Measurements from ENCODE around the gene PCSK9. TPM values are rescaled to one million over a fixed set of nuclear protein-coding genes. Genes with fewer than 3 reads are reported as not detected.
A peak's percentile ranks its signal among the peaks of the same experiment; 100 is the strongest.

Gene PCSK9
- total and polyA plus RNA-seq, 4 donors = 0.13 to 0.42 (median 0.38) TPM; not detected in 1

DNA sequence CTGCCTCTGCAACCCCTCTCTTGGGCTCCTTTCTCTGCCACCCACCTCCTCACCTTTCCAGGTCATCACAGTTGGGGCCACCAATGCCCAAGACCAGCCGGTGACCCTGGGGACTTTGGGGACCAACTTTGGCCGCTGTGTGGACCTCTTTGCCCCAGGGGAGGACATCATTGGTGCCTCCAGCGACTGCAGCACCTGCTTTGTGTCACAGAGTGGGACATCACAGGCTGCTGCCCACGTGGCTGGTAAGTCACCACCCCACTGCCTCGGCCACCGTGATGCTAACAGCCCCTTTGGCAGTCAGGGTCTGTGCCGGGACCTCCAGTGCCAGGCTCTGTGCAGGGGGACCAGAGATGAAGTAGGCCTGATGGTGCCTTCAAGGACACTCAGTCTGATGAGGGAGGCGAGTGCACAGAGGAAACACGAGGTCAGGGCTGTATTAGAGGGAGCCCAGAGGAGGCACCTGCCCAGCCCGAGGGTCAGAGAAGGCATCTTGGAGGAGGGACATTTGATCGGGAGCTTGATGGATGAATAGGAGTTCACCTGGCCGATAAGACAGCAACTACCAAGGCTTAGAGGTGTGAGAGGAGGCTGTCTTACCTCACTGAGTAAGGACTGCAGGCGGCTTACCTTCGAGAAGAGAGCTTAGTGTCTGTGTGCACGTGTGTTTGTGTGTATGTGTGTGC is 18.1 kb downstream of the PCSK9 start:
- DNase-seq (peak in 1 of 2 donors; percentile 70), ATAC-seq (ENCODE audit: low FRiP score) (no peak)
- no peaks in the 10 kb centered on the region for H3K4me1 ChIP-seq (ENCODE audit: control insufficient read depth in 1 of 2, insufficient read depth in 2 of 2, low read length in 2 of 2)
- no peak overlapping the region for H3K4me3 ChIP-seq (ENCODE audit: low read length in 2 of 2)
- H3K27ac ChIP-seq (ENCODE audit: low read depth in 1 of 2, low read length in 2 of 2) = no peak overlapping the region
- intact Hi-C loops (cut with DNase I) = no loop called here
- 95 to 97% methylated on average over 15 of the region's 15 CpGs for WGBS, 2 donors
- H3K36me3 ChIP-seq (ENCODE audit: control insufficient read depth in 1 of 2, insufficient read depth in 2 of 2, low read length in 1 of 2) = no peaks in the 10 kb centered on the region
- H3K27me3 ChIP-seq (ENCODE audit: control insufficient read depth in 1 of 2, insufficient read depth in 2 of 2, low read length in 1 of 2) = no peaks in the 10 kb centered on the region
- H3K9me3 ChIP-seq (ENCODE audit: control insufficient read depth, low read length) = no peaks in the 10 kb centered on the region

DNA sequence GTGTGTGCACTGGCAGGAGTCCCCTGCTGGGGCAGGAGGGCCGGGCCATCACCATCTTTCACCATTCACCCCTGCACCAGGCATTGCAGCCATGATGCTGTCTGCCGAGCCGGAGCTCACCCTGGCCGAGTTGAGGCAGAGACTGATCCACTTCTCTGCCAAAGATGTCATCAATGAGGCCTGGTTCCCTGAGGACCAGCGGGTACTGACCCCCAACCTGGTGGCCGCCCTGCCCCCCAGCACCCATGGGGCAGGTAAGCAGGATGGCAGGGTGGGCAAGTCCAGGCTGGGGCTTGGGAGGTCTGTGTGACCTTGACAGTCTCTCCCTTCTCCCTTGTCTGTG is 18.6 kb downstream of the PCSK9 start:
- no peaks in the 10 kb centered on the region for H3K36me3 ChIP-seq (ENCODE audit: control insufficient read depth in 1 of 2, insufficient read depth in 2 of 2, low read length in 1 of 2)
- ATAC-seq (ENCODE audit: low FRiP score) = no peak
- no peaks in the 10 kb centered on the region for H3K4me1 ChIP-seq (ENCODE audit: control insufficient read depth in 1 of 2, insufficient read depth in 2 of 2, low read length in 2 of 2)
- intact Hi-C loops (cut with DNase I) = no loop called here
- 93 to 97% methylated on average over 6 of the region's 6 CpGs for WGBS, 2 donors
- no peaks in the 10 kb centered on the region for H3K9me3 ChIP-seq (ENCODE audit: control insufficient read depth, low read length)
- H3K4me3 ChIP-seq (ENCODE audit: low read length in 2 of 2) = no peak overlapping the region
- H3K27ac ChIP-seq (ENCODE audit: low read depth in 1 of 2, low read length in 2 of 2) = no peak overlapping the region
- DNase-seq = peak in 1 of 2 donors; percentile 48
- no peaks in the 10 kb centered on the region for H3K27me3 ChIP-seq (ENCODE audit: control insufficient read depth in 1 of 2, insufficient read depth in 2 of 2, low read length in 1 of 2)

DNA sequence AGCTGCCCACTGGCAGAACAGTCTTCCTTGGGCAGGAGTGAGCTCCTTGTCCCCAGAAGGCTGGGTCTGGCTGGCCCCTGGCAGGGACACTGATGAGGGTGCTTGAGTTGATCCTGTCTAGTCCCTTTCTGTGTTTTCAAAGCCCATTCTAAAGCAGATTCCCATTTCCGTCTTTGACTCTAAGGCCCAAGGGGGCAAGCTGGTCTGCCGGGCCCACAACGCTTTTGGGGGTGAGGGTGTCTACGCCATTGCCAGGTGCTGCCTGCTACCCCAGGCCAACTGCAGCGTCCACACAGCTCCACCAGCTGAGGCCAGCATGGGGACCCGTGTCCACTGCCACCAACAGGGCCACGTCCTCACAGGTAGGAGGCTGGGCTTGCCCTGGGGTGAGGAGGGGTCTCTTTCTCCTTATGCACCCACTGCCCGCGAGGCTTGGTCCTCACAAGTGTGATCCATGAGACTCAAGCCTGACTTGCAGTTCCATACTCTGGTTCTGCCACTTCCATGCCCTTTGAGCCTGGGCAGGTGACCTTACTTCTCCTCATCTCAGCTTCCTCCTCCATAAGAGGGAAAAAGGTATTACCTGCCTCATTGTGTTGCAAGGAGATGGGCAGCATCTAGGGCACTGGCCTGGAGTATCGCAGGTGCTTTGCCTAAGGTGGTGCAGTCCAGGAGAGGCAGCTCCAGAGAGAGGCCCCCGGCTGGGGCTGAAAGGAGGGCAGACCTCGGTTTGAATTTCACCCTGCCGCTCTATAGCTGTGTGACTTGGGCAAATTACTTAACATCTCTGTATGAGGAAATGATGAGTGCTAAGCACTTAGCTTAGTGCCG is 20.2 kb downstream of the PCSK9 start:
- no peak for ATAC-seq (ENCODE audit: low FRiP score)
- no peaks in the 10 kb centered on the region for H3K27me3 ChIP-seq (ENCODE audit: control insufficient read depth in 1 of 2, insufficient read depth in 2 of 2, low read length in 1 of 2)
- intact Hi-C loops (cut with DNase I) = no loop called here
- 86 to 89% methylated on average over 14 of the region's 14 CpGs for WGBS, 2 donors
- H3K4me3 ChIP-seq (ENCODE audit: low read length in 2 of 2) = no peak overlapping the region
- no peaks in the 10 kb centered on the region for H3K9me3 ChIP-seq (ENCODE audit: control insufficient read depth, low read length)
- DNase-seq = peak in 1 of 2 donors; percentile 59
- no peak overlapping the region for H3K27ac ChIP-seq (ENCODE audit: low read depth in 1 of 2, low read length in 2 of 2)
- H3K4me1 ChIP-seq (ENCODE audit: control insufficient read depth in 1 of 2, insufficient read depth in 2 of 2, low read length in 2 of 2) = peaks cover 0 to 2% of the 10 kb centered on the region in 2 donors
- no peaks in the 10 kb centered on the region for H3K36me3 ChIP-seq (ENCODE audit: control insufficient read depth in 1 of 2, insufficient read depth in 2 of 2, low read length in 1 of 2)

DNA sequence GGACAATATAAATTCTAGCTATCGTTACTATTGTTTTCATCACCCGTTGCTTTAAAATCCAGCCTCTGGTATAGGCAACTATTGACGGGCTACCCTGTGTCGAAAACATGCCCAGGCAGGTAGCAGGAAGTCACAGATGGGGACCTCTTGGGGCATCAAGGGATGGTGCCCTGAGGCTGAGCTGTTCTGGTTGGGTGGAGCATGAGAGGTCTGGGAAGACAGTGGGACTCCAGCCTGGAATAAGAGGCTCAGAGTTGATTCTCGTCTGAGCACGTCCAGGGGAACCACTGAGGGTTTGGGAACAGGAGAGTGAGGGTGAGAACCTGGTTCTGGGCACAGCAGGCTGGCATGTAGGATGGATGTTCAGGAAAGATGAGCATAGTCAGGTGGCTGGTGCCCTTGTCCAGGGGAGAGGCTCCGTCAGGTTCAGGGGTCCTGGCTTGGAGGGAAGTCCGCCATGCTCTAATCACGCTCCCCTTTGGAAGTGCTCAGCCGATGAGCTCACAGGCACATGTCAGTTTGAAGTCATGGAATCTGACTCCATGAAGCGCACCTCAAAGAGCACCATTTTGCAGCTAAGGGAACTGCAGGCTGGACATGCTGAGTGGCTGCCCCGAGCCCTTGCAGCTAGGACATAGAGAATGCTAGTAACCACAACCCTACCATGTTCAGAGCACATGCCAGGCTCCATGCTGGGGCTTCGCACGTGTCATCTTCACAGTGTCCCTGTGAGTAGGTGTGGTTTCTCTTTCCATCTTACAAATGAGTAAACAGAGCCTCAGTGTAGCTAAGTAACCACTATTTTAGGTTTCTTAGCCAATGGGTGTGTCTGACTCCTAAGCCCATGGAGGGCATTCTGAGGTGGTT is 21.0 kb downstream of the PCSK9 start:
- DNase-seq = peak in 1 of 2 donors; percentile 56
- H3K4me3 ChIP-seq (ENCODE audit: low read length in 2 of 2) = no peak overlapping the region
- H3K27me3 ChIP-seq (ENCODE audit: control insufficient read depth in 1 of 2, insufficient read depth in 2 of 2, low read length in 1 of 2) = no peaks in the 10 kb centered on the region
- peaks cover 0 to 2% of the 10 kb centered on the region in 2 donors for H3K4me1 ChIP-seq (ENCODE audit: control insufficient read depth in 1 of 2, insufficient read depth in 2 of 2, low read length in 2 of 2)
- no peaks in the 10 kb centered on the region for H3K9me3 ChIP-seq (ENCODE audit: control insufficient read depth, low read length)
- intact Hi-C loops (cut with DNase I) = no loop called here
- 96 to 98% methylated on average over 14 of the region's 14 CpGs for WGBS, 2 donors
- no peak overlapping the region for H3K27ac ChIP-seq (ENCODE audit: low read depth in 1 of 2, low read length in 2 of 2)
- no peak for ATAC-seq (ENCODE audit: low FRiP score)
- H3K36me3 ChIP-seq (ENCODE audit: control insufficient read depth in 1 of 2, insufficient read depth in 2 of 2, low read length in 1 of 2) = no peaks in the 10 kb centered on the region

DNA sequence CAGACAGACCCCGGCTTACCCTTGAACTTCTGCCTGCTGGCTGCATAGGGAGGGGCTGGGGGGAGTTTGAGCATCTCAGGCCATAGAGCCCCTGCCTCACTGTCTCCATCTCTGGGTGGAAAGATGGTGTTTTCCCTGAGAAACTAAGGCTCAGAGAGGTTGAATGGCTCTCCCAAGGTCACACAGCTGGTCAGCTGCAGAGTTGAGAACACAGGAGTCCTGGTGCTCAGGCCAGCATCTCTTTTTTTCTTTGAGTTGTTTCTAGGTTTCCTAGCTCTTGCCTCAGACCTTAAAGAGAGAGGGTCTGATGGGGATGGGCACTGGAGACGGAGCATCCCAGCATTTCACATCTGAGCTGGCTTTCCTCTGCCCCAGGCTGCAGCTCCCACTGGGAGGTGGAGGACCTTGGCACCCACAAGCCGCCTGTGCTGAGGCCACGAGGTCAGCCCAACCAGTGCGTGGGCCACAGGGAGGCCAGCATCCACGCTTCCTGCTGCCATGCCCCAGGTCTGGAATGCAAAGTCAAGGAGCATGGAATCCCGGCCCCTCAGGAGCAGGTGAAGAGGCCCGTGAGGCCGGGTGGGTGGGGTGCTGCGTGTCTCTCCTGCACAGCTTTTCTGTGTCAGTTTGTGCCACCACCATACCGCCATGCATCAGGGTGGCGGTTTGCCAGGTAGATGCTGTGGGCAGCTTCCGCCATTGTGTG is 21.8 kb downstream of the PCSK9 start:
- H3K27me3 ChIP-seq (ENCODE audit: control insufficient read depth in 1 of 2, insufficient read depth in 2 of 2, low read length in 1 of 2) = no peaks in the 10 kb centered on the region
- DNase-seq (peak in 1 of 2 donors; percentile 54), ATAC-seq (ENCODE audit: low FRiP score) (no peak)
- no peak overlapping the region for H3K4me3 ChIP-seq (ENCODE audit: low read length in 2 of 2)
- H3K27ac ChIP-seq (ENCODE audit: low read depth in 1 of 2, low read length in 2 of 2) = peak overlapping the region in 1 of 2 donors; percentile 19
- intact Hi-C loops (cut with DNase I) = no loop called here
- H3K9me3 ChIP-seq (ENCODE audit: control insufficient read depth, low read length) = no peaks in the 10 kb centered on the region
- peaks cover 0 to 2% of the 10 kb centered on the region in 2 donors for H3K4me1 ChIP-seq (ENCODE audit: control insufficient read depth in 1 of 2, insufficient read depth in 2 of 2, low read length in 2 of 2)
- H3K36me3 ChIP-seq (ENCODE audit: control insufficient read depth in 1 of 2, insufficient read depth in 2 of 2, low read length in 1 of 2) = no peaks in the 10 kb centered on the region
- WGBS, 2 donors = 79 to 83% methylated on average over 13 of the region's 13 CpGs

DNA sequence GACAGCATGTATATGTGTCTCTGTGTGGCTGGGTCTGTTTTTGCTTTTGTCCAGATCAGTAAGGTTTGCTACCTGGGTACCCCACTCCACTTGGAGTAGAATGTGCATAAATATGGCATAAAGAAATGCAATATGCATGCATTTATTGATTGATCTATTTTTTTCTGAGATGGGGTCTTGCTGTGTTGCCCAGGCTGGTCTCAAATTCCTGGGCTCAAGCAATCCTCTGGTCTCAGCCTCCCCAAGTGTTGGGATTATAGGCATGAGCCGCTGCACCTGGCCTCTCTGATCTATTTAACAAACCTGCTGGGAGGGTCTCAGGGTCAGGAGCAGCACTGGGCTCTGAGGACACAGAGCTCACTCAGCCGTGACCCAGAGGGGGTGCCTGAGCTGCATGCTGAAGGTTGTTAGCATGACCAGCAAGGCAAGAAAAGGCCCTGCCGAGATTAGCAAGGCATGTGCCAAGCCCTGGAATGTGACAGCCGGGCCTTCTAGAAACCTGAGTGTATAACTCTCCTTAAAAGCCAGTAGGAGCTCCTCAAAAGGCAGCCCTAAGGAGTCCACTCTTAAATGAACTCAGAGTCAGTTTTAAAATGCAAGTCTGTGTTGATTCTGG is 22.5 kb downstream of the PCSK9 start:
- no peak overlapping the region for H3K4me3 ChIP-seq (ENCODE audit: low read length in 2 of 2)
- intact Hi-C loops (cut with DNase I) = no loop called here
- ATAC-seq (ENCODE audit: low FRiP score) (peak; percentile 27), DNase-seq (peak in 1 of 2 donors; percentile 80)
- 29 to 33% methylated on average over 4 of the region's 4 CpGs for whole genome bisulfite sequencing, 2 donors
- H3K27me3 ChIP-seq (ENCODE audit: control insufficient read depth in 1 of 2, insufficient read depth in 2 of 2, low read length in 1 of 2) = no peaks in the 10 kb centered on the region
- H3K36me3 ChIP-seq (ENCODE audit: control insufficient read depth in 1 of 2, insufficient read depth in 2 of 2, low read length in 1 of 2) = no peaks in the 10 kb centered on the region
- H3K9me3 ChIP-seq (ENCODE audit: control insufficient read depth, low read length) = no peaks in the 10 kb centered on the region
- H3K4me1 ChIP-seq (ENCODE audit: control insufficient read depth in 1 of 2, insufficient read depth in 2 of 2, low read length in 2 of 2) = peaks cover 0 to 2% of the 10 kb centered on the region in 2 donors
- peak overlapping the region in 1 of 2 donors; percentile 74 for H3K27ac ChIP-seq (ENCODE audit: low read depth in 1 of 2, low read length in 2 of 2)

DNA sequence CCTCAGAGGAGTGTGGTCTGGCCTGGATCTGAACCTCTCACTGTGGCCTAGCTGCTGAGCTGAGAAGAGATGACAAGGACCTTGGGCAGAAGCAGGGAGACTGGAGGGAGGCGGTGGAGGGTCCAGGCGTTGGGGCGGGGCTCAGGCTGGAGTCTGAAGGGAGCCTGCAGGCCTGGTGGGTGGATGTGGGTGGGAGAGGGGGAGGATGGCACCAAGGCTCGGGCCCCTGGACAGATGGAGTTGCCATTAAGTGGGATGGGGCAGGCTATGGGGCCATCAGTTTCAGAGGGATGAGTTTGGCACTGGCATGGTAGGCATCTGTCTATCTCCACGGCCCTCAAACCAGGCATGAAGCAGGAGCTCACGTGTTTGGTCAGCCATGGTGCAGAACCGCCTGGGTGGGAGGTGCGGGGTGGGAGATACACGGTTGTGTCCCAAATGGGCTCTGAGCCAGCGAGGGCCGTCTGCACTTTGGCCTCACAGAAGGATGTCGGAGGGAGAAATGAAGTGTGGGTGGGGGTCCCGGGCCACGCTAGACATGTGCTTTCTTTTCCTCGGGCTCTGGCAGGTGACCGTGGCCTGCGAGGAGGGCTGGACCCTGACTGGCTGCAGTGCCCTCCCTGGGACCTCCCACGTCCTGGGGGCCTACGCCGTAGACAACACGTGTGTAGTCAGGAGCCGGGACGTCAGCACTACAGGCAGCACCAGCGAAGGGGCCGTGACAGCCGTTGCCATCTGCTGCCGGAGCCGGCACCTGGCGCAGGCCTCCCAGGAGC is 23.6 kb downstream of the PCSK9 start:
- Histone ChIP-seq H3K4me1 (ENCODE audit: control insufficient read depth in 1 of 2, insufficient read depth in 2 of 2, low read length in 2 of 2) (peaks cover 0 to 2% of the 10 kb centered on the region in 2 donors), H3K9me3 (ENCODE audit: control insufficient read depth, low read length) (no peaks in the 10 kb centered on the region), H3K27ac (ENCODE audit: low read depth in 1 of 2, low read length in 2 of 2) (peak overlapping the region in 1 of 2 donors; percentile 74), H3K4me3 (ENCODE audit: low read length in 2 of 2) (no peak overlapping the region), H3K27me3 (ENCODE audit: control insufficient read depth in 1 of 2, insufficient read depth in 2 of 2, low read length in 1 of 2) (no peaks in the 10 kb centered on the region), H3K36me3 (ENCODE audit: control insufficient read depth in 1 of 2, insufficient read depth in 2 of 2, low read length in 1 of 2) (no peaks in the 10 kb centered on the region)
- ATAC-seq (ENCODE audit: low FRiP score) = no peak
- WGBS, 2 donors = 95 to 96% methylated on average over 29 of the region's 29 CpGs
- intact Hi-C loops (cut with DNase I) = no loop called here
- peak in 1 of 2 donors; percentile 60 for DNase-seq
